ENCODE data around the gene ALDH7A1. TPM values are rescaled to one million over a fixed set of nuclear protein-coding genes. Genes with fewer than 3 reads are reported as not detected.
"Not testable (repeated sequence)": the region's sequence is repeated elsewhere in the genome, so short reads cannot be mapped to it uniquely, and the experiment has no call there.

Gene ALDH7A1
- total RNA-seq, 2 experiments from 2014 or later = 0.91 to 1.0 TPM

GRCh38 chr5:126527158-126527557 is 67.9 kb downstream of the ALDH7A1 start:
- Mint-ChIP-seq H3K27ac (no peak overlapping the region), H3K36me3 (ENCODE audit: low read depth) (no peaks in the 10 kb centered on the region), H3K4me1 (ENCODE audit: low read depth) (no peaks in the 10 kb centered on the region), H3K27me3 (ENCODE audit: low read depth) (peaks cover 5% of the 10 kb centered on the region), H3K4me3 (no peak overlapping the region), H3K9me3 (ENCODE audit: insufficient read depth) (no peaks in the 10 kb centered on the region)
- no peak for DNase-seq
- POLR2A ChIA-PET = no interaction called here
- ATAC-seq = no peak
- CTCF ChIA-PET = no interaction called here

DNA sequence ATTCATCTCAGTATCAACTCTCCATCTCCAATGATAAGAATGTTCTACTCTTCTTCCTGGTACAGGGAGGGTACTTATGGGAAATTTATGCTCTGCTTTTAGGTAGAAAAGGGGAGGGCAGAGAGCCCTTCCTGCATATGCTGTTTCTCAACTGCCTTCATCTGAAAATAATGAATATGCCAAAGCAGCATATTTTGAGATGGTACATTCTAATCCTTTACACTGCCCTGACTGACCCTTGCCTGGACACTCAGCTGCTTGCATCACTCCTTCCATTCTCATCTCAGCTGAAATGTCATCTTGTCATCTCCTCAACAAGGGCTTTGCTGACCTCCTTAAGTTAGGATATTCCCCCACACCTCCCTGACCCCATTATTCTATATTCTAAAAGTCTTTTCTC is 68.5 kb downstream of the ALDH7A1 start:
- Mint-ChIP-seq H3K4me1 (ENCODE audit: low read depth) (no peaks in the 10 kb centered on the region), H3K27ac (no peak overlapping the region), H3K36me3 (ENCODE audit: low read depth) (no peaks in the 10 kb centered on the region), H3K27me3 (ENCODE audit: low read depth) (peaks cover 5% of the 10 kb centered on the region), H3K9me3 (ENCODE audit: insufficient read depth) (no peaks in the 10 kb centered on the region), H3K4me3 (no peak overlapping the region)
- ChIA-PET POLR2A (no interaction called here), CTCF (no interaction called here)
- ATAC-seq (no peak), DNase-seq (no peak)

DNA sequence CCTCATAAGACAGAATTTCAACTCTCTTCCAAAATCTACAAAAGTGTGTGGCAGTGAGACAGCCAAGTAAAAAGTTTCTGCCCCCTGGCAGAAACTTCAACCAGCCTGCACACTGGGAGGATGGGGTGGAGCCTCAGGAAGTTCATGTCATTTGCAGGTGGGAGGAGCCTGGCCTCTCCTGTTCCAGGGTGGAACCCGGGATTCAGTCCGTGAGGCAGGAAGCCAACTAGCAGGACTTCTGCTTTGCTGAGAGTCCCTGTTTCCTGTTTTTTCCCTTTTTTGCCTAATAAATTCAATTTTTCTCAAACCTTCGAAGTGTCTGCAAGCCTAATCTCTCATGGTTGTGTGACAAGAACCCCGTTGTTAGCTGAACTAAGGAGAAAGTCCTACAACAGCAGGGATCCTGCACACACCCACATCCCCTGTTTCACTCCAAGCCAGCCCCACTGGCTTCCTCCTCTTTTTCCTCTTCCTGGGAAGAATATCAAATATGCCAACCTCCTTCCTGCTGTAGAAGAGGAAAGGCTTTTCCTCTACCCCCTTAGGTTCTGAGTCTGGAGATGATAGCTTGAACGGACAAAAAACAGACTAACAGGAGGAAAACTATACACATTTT is 69.3 kb downstream of the ALDH7A1 start:
- Mint-ChIP-seq H3K27ac (no peak overlapping the region), H3K4me3 (no peak overlapping the region), H3K9me3 (ENCODE audit: insufficient read depth) (no peaks in the 10 kb centered on the region), H3K27me3 (ENCODE audit: low read depth) (peaks cover 5% of the 10 kb centered on the region), H3K36me3 (ENCODE audit: low read depth) (no peaks in the 10 kb centered on the region), H3K4me1 (ENCODE audit: low read depth) (no peaks in the 10 kb centered on the region)
- ChIA-PET CTCF (no interaction called here), POLR2A (no interaction called here)
- no peak for DNase-seq
- no peak for ATAC-seq

- ChIA-PET POLR2A (no interaction called here), CTCF (no interaction called here)
- peaks cover 5% of the 10 kb centered on the region for H3K27me3 Mint-ChIP-seq (ENCODE audit: low read depth)
These were observed 71.1 kb downstream of the ALDH7A1 start for GRCh38 chr5:126523818-126524510.

GRCh38 chr5:126521130-126521529 is 73.9 kb downstream of the ALDH7A1 start:
- DNase-seq (no peak), ATAC-seq (no peak)
- no peaks in the 10 kb centered on the region for H3K4me1 Mint-ChIP-seq (ENCODE audit: low read depth)
- no peaks in the 10 kb centered on the region for H3K9me3 Mint-ChIP-seq (ENCODE audit: insufficient read depth)
- H3K27ac Mint-ChIP-seq = no peak overlapping the region
- peaks cover 4% of the 10 kb centered on the region for H3K27me3 Mint-ChIP-seq (ENCODE audit: low read depth)
- CTCF ChIA-PET = interaction anchor here (1.0 kb wide), 1 partner anchor 21 kb away, joined by 3 read pairs; no protein-coding TSS in a partner anchor
- no peaks in the 10 kb centered on the region for H3K36me3 Mint-ChIP-seq (ENCODE audit: low read depth)
- POLR2A ChIA-PET = no interaction called here
- no peak overlapping the region for H3K4me3 Mint-ChIP-seq

More at GRCh38 chr5:126523818-126524510, 71.1 kb downstream of the ALDH7A1 start:
- Mint-ChIP-seq H3K4me1 (ENCODE audit: low read depth) (no peaks in the 10 kb centered on the region), H3K36me3 (ENCODE audit: low read depth) (no peaks in the 10 kb centered on the region), H3K4me3 (no peak overlapping the region), H3K9me3 (ENCODE audit: insufficient read depth) (no peaks in the 10 kb centered on the region), H3K27ac (no peak overlapping the region)
- ATAC-seq (no peak), DNase-seq (no peak)

DNA sequence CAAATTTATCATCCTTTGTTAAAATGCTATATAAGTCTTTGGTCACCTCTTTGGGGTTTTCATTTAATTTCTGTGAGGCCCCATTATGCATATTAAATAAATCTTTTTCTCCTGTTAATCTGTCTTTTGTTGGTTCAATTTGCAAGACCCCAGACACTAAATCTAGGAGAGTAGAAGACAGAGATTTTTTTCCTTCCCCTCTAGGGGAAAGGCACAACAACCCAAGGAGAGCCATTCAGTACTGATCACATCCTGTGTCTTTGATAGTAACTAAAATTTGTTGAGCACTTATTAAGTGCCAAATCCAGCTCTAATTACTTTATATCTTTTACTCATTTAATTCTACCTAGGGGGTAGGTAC is 74.4 kb downstream of the ALDH7A1 start:
- H3K9me3 Mint-ChIP-seq (ENCODE audit: insufficient read depth) = no peaks in the 10 kb centered on the region
- H3K4me1 Mint-ChIP-seq (ENCODE audit: low read depth) = no peaks in the 10 kb centered on the region
- H3K27me3 Mint-ChIP-seq (ENCODE audit: low read depth) = peaks cover 2% of the 10 kb centered on the region
- no peaks in the 10 kb centered on the region for H3K36me3 Mint-ChIP-seq (ENCODE audit: low read depth)
- no peak overlapping the region for H3K27ac Mint-ChIP-seq
- ChIA-PET CTCF (no interaction called here), POLR2A (no interaction called here)
- DNase-seq = no peak
- no peak for ATAC-seq
- H3K4me3 Mint-ChIP-seq = no peak overlapping the region

- Mint-ChIP-seq H3K27ac (no peak overlapping the region), H3K9me3 (ENCODE audit: insufficient read depth) (no peaks in the 10 kb centered on the region), H3K4me3 (no peak overlapping the region), H3K4me1 (ENCODE audit: low read depth) (no peaks in the 10 kb centered on the region), H3K36me3 (ENCODE audit: low read depth) (no peaks in the 10 kb centered on the region), H3K27me3 (ENCODE audit: low read depth) (peaks cover 2% of the 10 kb centered on the region)
- ATAC-seq (no peak), DNase-seq (no peak)
- POLR2A ChIA-PET = no interaction called here
- CTCF ChIA-PET = interaction anchor here (3.3 kb wide), 1 partner anchor 20 kb away, joined by 17 read pairs; no protein-coding TSS in a partner anchor
These were observed 75.1 kb downstream of the ALDH7A1 start for GRCh38 chr5:126519637-126520592.

DNA sequence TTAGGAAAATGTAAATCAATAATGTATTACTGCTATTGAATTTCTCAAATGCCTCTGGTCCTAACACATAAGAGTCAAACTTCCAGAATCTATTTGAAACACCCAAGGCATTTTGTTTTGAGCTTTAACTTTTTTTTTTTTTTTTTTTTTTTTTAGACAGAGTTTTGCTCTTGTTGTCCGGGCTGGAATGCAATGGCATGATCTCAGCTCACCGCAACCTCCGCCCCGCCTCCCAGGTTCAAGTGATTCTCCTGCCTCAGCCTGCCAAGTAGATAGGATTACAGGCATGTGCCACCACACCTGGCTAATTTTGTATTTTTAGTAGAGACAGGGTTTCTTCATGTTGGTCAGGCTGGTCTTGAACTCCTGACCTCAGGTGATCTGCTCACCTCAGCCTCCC is 75.8 kb downstream of the ALDH7A1 start:
- H3K27ac Mint-ChIP-seq; POLR2A ChIA-PET; H3K9me3 Mint-ChIP-seq (ENCODE audit: insufficient read depth); ATAC-seq; H3K4me3 Mint-ChIP-seq; H3K36me3 Mint-ChIP-seq (ENCODE audit: low read depth); DNase-seq; H3K27me3 Mint-ChIP-seq (ENCODE audit: low read depth); H3K4me1 Mint-ChIP-seq (ENCODE audit: low read depth): not testable (repeated sequence)
- CTCF ChIA-PET = interaction anchor here (3.3 kb wide), 1 partner anchor 19 kb away, joined by 17 read pairs; no protein-coding TSS in a partner anchor

GRCh38 chr5:126516852-126517251 is 78.2 kb downstream of the ALDH7A1 start:
- ATAC-seq (no peak), DNase-seq (no peak)
- no peak overlapping the region for H3K4me3 Mint-ChIP-seq
- POLR2A ChIA-PET = interaction anchor here (1.3 kb wide), 1 partner anchor 68 kb away, joined by 3 read pairs; no protein-coding TSS in a partner anchor
- no peaks in the 10 kb centered on the region for H3K36me3 Mint-ChIP-seq (ENCODE audit: low read depth)
- H3K27me3 Mint-ChIP-seq (ENCODE audit: low read depth) = peaks cover 2% of the 10 kb centered on the region
- no peaks in the 10 kb centered on the region for H3K9me3 Mint-ChIP-seq (ENCODE audit: insufficient read depth)
- no peak overlapping the region for H3K27ac Mint-ChIP-seq
- no peaks in the 10 kb centered on the region for H3K4me1 Mint-ChIP-seq (ENCODE audit: low read depth)
- CTCF ChIA-PET = interaction anchor here (3.3 kb wide), 1 partner anchor 17 kb away, joined by 17 read pairs; no protein-coding TSS in a partner anchor

DNA sequence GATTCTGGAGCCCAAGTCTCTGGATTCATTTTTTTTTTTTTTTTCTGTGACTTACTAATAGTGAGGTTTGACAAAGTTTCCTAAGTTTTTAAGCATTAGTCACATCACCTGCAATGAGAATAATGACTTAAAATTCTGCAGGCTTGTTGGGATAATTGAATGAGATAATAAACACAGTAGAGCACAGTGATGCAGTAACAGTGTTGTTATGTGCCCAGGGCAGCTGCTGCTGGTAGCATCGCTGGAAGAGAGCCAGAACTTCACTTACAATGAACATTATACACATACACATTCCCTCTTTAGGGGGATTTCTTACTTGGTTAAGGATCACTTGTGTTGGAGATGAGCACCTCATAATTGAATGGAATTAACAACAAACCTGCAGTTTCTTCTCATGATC is 78.9 kb downstream of the ALDH7A1 start:
- H3K36me3 Mint-ChIP-seq (ENCODE audit: low read depth) = no peaks in the 10 kb centered on the region
- H3K4me3 Mint-ChIP-seq = no peak overlapping the region

GRCh38 chr5:126515337-126515736 is 79.7 kb downstream of the ALDH7A1 start:
- peaks cover 2% of the 10 kb centered on the region for H3K4me1 Mint-ChIP-seq (ENCODE audit: low read depth)
- ChIA-PET POLR2A (interaction anchor here (0.6 kb wide), 1 partner anchor 557 kb away, joined by 6 read pairs; no protein-coding TSS in a partner anchor), CTCF (interaction anchor here (4.0 kb wide), 1 partner anchor 16 kb away, joined by 21 read pairs; no protein-coding TSS in a partner anchor)
- no peak for ATAC-seq
- H3K9me3 Mint-ChIP-seq (ENCODE audit: insufficient read depth) = no peaks in the 10 kb centered on the region
- H3K27me3 Mint-ChIP-seq (ENCODE audit: low read depth) = peaks cover 2% of the 10 kb centered on the region
- H3K27ac Mint-ChIP-seq = no peak overlapping the region
- DNase-seq = no peak
- no peaks in the 10 kb centered on the region for H3K36me3 Mint-ChIP-seq (ENCODE audit: low read depth)
- H3K4me3 Mint-ChIP-seq = no peak overlapping the region

More for the DNA sequence above, 78.9 kb downstream of the ALDH7A1 start:
- ATAC-seq = no peak
- CTCF ChIA-PET = interaction anchor here (3.3 to 4.0 kb wide), 2 partner anchors 16 kb away, joined by 17 to 21 read pairs; no protein-coding TSS in a partner anchor
- no peaks in the 10 kb centered on the region for H3K4me1 Mint-ChIP-seq (ENCODE audit: low read depth)
- POLR2A ChIA-PET = no interaction called here
- peaks cover 2% of the 10 kb centered on the region for H3K27me3 Mint-ChIP-seq (ENCODE audit: low read depth)
- no peak overlapping the region for H3K27ac Mint-ChIP-seq
- H3K9me3 Mint-ChIP-seq (ENCODE audit: insufficient read depth) = no peaks in the 10 kb centered on the region
- no peak for DNase-seq

Measured in activated CD8-positive, alpha-beta T cell treated with anti-CD3 and anti-CD28 coated beads, Interleukin-2, amount 10 ng/mL, durations not matched to agents 7 days and 5 days (primary cell).